Endodermal cell (in vitro differentiated cells): ENCODE measurements around the gene VSIG2. TPM values are rescaled to one million over a fixed set of nuclear protein-coding genes. Genes with fewer than 3 reads are reported as not detected.

Source experiments
- DNase-seq: peaks from one replicate; pipeline ENCODE4 v3.0.0-alpha.2; 2017
- H3K27ac ChIP-seq: 2 replicates; pipeline ENCODE4 v1.5.1; 2013; ENCODE audit warnings: mild to moderate bottlenecking, low read depth, low read length, moderate library complexity
- H3K27me3 ChIP-seq: 2 replicates; pipeline ENCODE4 v1.6.1; 2013; ENCODE audit warnings: mild to moderate bottlenecking, low read length, moderate library complexity; ENCODE audit not compliant: insufficient read depth, control insufficient read depth, poor library complexity, severe bottlenecking
- H3K36me3 ChIP-seq: 2 replicates; pipeline ENCODE4 v1.7.0; 2013; ENCODE audit warnings: mild to moderate bottlenecking, low read length, moderate library complexity; ENCODE audit not compliant: control insufficient read depth, insufficient read depth
- H3K4me1 ChIP-seq: one replicate; pipeline ENCODE4 v1.7.0; 2013; ENCODE audit warnings: low read length; ENCODE audit not compliant: control insufficient read depth, insufficient read depth
- H3K4me3 ChIP-seq: 2 replicates; pipeline ENCODE4 v1.5.1; 2013; ENCODE audit warnings: mild to moderate bottlenecking, low read length, moderate library complexity
- H3K9ac ChIP-seq: 2 replicates; pipeline ENCODE4 v1.6.1; 2013; ENCODE audit warnings: mild to moderate bottlenecking, low read length, moderate library complexity; ENCODE audit not compliant: poor library complexity, severe bottlenecking; ENCODE audit errors: extremely low read depth
- H3K9me3 ChIP-seq: 2 replicates; pipeline ENCODE4 v1.6.1; 2013; ENCODE audit warnings: mild to moderate bottlenecking, low read length, moderate library complexity; ENCODE audit not compliant: control insufficient read depth
- H3K27ac Mint-ChIP-seq: 2 replicates; pipeline ENCODE4 v1.8.0; 2020; ENCODE audit warnings: mixed read lengths
- H3K27me3 Mint-ChIP-seq: 2 replicates; pipeline ENCODE4 v1.8.0; 2021; ENCODE audit warnings: mild to moderate bottlenecking, mixed read lengths; ENCODE audit not compliant: insufficient read depth
- H3K36me3 Mint-ChIP-seq: 2 replicates; pipeline ENCODE4 v1.8.0; 2020; ENCODE audit warnings: low read depth, mixed read lengths
- H3K4me1 Mint-ChIP-seq: 2 replicates; pipeline ENCODE4 v1.8.0; 2020; ENCODE audit warnings: mixed read lengths
- H3K4me3 Mint-ChIP-seq: 2 replicates; pipeline ENCODE4 v1.8.0; 2020; ENCODE audit warnings: mild to moderate bottlenecking, moderate library complexity, mixed read lengths
- H3K9me3 Mint-ChIP-seq: 2 replicates; pipeline ENCODE4 v1.8.0; 2020; ENCODE audit warnings: mild to moderate bottlenecking, mixed read lengths
- WGBS, 2 experiments: methylation state at CpG; one replicate each; pipeline versions ENCODE4 v1.1.5 to v1.1.7; 2013; ENCODE audit warnings: missing lambda C conversion rate in 2 of 2, mixed read lengths in 1 of 2; ENCODE audit not compliant: insufficient coverage in 1 of 2, insufficient read length in 1 of 2; 5-methylcytosine and 5-hydroxymethylcytosine counted together
- total RNA-seq, 2 donors: library from RNA; stranded (reverse); fragmentation: NEBNext Ultra II Directional in 1 of 2; extraction: Animal tissue kit (Norgen Biotek cat#: 25700) in 1 of 2; gene quantifications; 2 replicates in 1 of 2; 3 replicates in 1 of 2; pipeline ENCODE4 v1.2.1, GENCODE V29; 2021
- TF ChIP-seq, protein P1 (sequence below): fragments of 200-600 bp; sonication (generic); conservative IDR thresholded peaks from 2 replicates; pipeline ENCODE4 v1.5.0; 2021; ENCODE audit warnings: antibody characterized with exemption, mild to moderate bottlenecking

Gene VSIG2
- total RNA-seq, 2 donors from 2014 or later = 1.1 to 3.4 TPM

DNA sequence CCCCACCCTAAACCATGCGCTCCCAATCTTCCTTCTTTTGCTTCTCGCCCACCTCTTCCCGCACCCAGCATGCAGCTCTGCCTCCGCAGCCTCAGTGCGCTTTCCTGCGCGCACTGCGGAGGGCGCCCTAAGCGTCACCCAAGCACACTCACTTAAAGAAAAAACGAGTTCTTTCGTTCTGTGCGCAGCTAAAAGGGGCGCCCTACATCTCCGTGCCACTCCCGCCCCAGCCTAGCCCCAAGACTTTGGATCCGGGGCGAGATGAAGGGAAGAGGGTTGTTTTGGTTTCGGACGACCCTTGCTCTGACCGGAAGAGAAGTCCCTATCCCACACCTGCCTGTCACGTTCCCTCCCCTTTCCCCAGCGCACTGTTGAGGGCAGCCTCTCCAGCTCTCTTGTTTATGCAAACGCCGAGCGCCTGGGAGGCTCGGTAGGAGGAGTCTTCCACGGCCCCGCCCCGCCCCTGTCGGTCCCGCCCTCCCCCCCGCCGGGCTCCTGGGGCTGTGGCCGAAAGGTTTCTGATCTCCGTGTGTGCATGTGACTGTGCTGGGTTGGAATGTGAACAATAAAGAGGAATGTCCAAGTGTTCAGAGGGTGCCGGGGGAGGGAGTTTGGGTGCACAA is 5.3 kb downstream of the VSIG2 start:
- H3K9me3 ChIP-seq = no peaks in the 10 kb centered on the region
- H3K4me1 Mint-ChIP-seq = peaks cover 21% of the 10 kb centered on the region
- H3K36me3 ChIP-seq = no peaks in the 10 kb centered on the region
- peak overlapping the region; percentile 90 for H3K4me3 ChIP-seq
- H3K27ac Mint-ChIP-seq = peak overlapping the region; percentile 90
- H3K27me3 ChIP-seq = peaks cover 97% of the 10 kb centered on the region
- DNase-seq = peak; percentile 96
- H3K27me3 Mint-ChIP-seq = peaks cover 95% of the 10 kb centered on the region
- no peaks in the 10 kb centered on the region for H3K36me3 Mint-ChIP-seq
- WGBS, 2 experiments = 4 to 27% methylated on average over 4 to 37 of the region's 37 CpGs
- no peak overlapping the region for H3K9ac ChIP-seq
- peak overlapping the region; percentile 82 for H3K4me3 Mint-ChIP-seq
- H3K27ac ChIP-seq = no peak overlapping the region
- H3K9me3 Mint-ChIP-seq = no peaks in the 10 kb centered on the region
- TF ChIP-seq, protein P1, sequence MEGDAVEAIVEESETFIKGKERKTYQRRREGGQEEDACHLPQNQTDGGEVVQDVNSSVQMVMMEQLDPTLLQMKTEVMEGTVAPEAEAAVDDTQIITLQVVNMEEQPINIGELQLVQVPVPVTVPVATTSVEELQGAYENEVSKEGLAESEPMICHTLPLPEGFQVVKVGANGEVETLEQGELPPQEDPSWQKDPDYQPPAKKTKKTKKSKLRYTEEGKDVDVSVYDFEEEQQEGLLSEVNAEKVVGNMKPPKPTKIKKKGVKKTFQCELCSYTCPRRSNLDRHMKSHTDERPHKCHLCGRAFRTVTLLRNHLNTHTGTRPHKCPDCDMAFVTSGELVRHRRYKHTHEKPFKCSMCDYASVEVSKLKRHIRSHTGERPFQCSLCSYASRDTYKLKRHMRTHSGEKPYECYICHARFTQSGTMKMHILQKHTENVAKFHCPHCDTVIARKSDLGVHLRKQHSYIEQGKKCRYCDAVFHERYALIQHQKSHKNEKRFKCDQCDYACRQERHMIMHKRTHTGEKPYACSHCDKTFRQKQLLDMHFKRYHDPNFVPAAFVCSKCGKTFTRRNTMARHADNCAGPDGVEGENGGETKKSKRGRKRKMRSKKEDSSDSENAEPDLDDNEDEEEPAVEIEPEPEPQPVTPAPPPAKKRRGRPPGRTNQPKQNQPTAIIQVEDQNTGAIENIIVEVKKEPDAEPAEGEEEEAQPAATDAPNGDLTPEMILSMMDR = peak; percentile 79
- H3K4me1 ChIP-seq = no peaks in the 10 kb centered on the region

DNA sequence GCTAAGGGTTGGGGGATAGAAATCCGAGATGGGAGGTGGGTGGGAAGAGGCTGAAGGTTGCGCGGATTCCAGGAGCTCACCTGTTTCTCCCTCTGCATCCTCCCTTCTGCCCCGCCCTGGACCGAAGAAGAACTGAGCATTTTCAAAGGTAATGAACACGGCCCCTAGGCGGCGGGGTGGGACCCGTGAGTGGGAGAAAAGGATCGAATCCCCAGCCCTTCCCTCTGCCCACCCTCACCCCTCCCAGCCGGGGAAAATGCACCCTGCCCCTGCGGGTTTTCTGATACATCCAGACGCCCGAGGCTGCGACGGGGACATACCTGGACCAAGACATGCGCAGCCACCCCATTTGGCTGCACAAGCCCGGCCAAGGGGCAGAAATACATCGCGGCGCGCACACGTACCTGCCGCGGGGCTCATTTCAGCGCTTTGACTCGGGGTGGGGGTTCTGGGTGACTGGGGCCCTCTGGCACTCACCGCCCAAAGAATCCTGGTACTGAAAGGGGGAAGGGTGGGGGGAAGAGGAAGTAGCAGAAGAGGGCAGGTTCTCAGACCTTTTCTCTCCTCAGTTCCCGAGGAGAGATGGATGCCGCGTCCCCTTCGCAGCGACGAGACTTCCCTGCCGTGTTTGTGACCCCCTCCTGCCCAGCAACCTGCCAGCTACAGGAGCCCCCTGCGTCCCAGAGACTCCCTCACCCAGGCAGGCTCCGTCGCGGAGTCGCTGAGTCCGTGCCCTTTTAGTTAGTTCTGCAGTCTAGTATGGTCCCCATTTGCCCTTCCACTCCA is 6.0 kb downstream of the VSIG2 start:
- no peak overlapping the region for H3K9ac ChIP-seq

DNA sequence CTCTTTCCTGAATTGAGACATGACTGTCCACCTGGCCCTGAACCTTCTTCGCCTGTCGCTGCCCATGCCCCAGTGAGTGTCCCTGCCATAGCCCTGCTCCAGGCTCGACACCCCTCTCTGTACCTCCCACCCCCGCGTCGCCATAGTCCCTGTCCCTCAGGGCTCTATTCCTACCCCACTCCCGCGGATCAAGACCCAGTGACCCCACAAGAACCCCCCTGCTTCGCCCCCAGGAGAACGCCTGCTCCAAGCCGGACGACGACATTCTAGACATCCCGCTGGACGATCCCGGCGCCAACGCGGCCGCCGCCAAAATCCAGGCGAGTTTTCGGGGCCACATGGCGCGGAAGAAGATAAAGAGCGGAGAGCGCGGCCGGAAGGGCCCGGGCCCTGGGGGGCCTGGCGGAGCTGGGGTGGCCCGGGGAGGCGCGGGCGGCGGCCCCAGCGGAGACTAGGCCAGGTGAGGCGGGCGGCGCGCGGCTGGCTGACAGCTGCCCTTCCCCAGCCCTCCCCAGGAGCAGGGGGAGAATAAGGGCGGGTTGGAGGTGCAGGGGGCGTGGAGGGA is 6.7 kb downstream of the VSIG2 start:
- peaks cover 98% of the 10 kb centered on the region for H3K27me3 ChIP-seq
- Mint-ChIP-seq H3K4me1 (peaks cover 17% of the 10 kb centered on the region), H3K36me3 (no peaks in the 10 kb centered on the region), H3K4me3 (peak overlapping the region; percentile 82), H3K27ac (no peak overlapping the region), H3K9me3 (no peaks in the 10 kb centered on the region), H3K27me3 (peaks cover 98% of the 10 kb centered on the region)
- no peak overlapping the region for H3K27ac ChIP-seq
- H3K9ac ChIP-seq = no peak overlapping the region
- WGBS, 2 experiments = 0 to 4% methylated on average over 3 to 42 of the region's 44 CpGs
- no peak overlapping the region for H3K4me3 ChIP-seq
- TF ChIP-seq, protein P1 = no peak
- no peaks in the 10 kb centered on the region for H3K36me3 ChIP-seq
- DNase-seq = peak; percentile 58
- no peaks in the 10 kb centered on the region for H3K4me1 ChIP-seq
- no peaks in the 10 kb centered on the region for H3K9me3 ChIP-seq

More for the DNA sequence above, 6.0 kb downstream of the VSIG2 start:
- DNase-seq = peak; percentile 87
- TF ChIP-seq, protein P1 = peak; percentile 69
- H3K4me3 ChIP-seq = peak overlapping the region; percentile 90
- H3K36me3 ChIP-seq = no peaks in the 10 kb centered on the region
- H3K27me3 Mint-ChIP-seq = peaks cover 98% of the 10 kb centered on the region
- H3K27ac Mint-ChIP-seq = peak overlapping the region; percentile 90
- WGBS, 2 experiments = 3 to 6% methylated on average over 14 to 41 of the region's 41 CpGs
- H3K9me3 Mint-ChIP-seq = no peaks in the 10 kb centered on the region
- no peaks in the 10 kb centered on the region for H3K4me1 ChIP-seq
- peak overlapping the region; percentile 82 for H3K4me3 Mint-ChIP-seq
- H3K9me3 ChIP-seq = no peaks in the 10 kb centered on the region
- no peaks in the 10 kb centered on the region for H3K36me3 Mint-ChIP-seq
- H3K27me3 ChIP-seq = peaks cover 97% of the 10 kb centered on the region
- H3K27ac ChIP-seq = no peak overlapping the region
- H3K4me1 Mint-ChIP-seq = peaks cover 17% of the 10 kb centered on the region
